ENCODE results near the gene B3GALT5.

Gene B3GALT5

GRCh38 chr21:39602793-39603192, 9.9 kb upstream of the B3GALT5 start:
- TF ChIP-seq FOXP2 (optimal IDR thresholded peaks at IDR 0.05; ENCODE audit: borderline replicate concordance, extremely low read depth, extremely low read length, insufficient read depth) (no peak), POLR2AphosphoS5 (IDR thresholded peaks at IDR 0.05; ENCODE audit: low read depth, low read length) (no peak), TAF1 (IDR thresholded peaks at IDR 0.05; ENCODE audit: borderline replicate concordance, insufficient read depth, low read length) (no peak), SIN3A (IDR thresholded peaks at IDR 0.05; ENCODE audit: borderline replicate concordance, insufficient read depth, low read length) (no peak), REST (IDR thresholded peaks at IDR 0.05; ENCODE audit: insufficient read depth in 1 of 2, low read depth in 2 of 2, low read length in 2 of 2) (no peak)

GRCh38 chr21:39604951-39605350, 7.8 kb upstream of the B3GALT5 start:
- TF ChIP-seq SIN3A (IDR thresholded peaks at IDR 0.05; ENCODE audit: borderline replicate concordance, insufficient read depth, low read length), result no peak
- no peak for TF ChIP-seq TAF1 (IDR thresholded peaks at IDR 0.05; ENCODE audit: borderline replicate concordance, insufficient read depth, low read length)
- TF ChIP-seq REST (IDR thresholded peaks at IDR 0.05; ENCODE audit: insufficient read depth in 1 of 2, low read depth in 2 of 2, low read length in 2 of 2), result no peak
- TF ChIP-seq FOXP2 (optimal IDR thresholded peaks at IDR 0.05; ENCODE audit: borderline replicate concordance, extremely low read depth, extremely low read length, insufficient read depth), result no peak
- TF ChIP-seq POLR2AphosphoS5 (IDR thresholded peaks at IDR 0.05; ENCODE audit: low read depth, low read length), result no peak

GRCh38 chr21:39610703-39611102, 2.0 kb upstream of the B3GALT5 start:
- no peak for TF ChIP-seq FOXP2 (optimal IDR thresholded peaks at IDR 0.05; ENCODE audit: borderline replicate concordance, extremely low read depth, extremely low read length, insufficient read depth)
- TF ChIP-seq TAF1 (IDR thresholded peaks at IDR 0.05; ENCODE audit: borderline replicate concordance, insufficient read depth, low read length), result no peak
- TF ChIP-seq SIN3A (IDR thresholded peaks at IDR 0.05; ENCODE audit: borderline replicate concordance, insufficient read depth, low read length), result no peak
- no peak for TF ChIP-seq REST (IDR thresholded peaks at IDR 0.05; ENCODE audit: insufficient read depth in 1 of 2, low read depth in 2 of 2, low read length in 2 of 2)
- TF ChIP-seq POLR2AphosphoS5 (IDR thresholded peaks at IDR 0.05; ENCODE audit: low read depth, low read length), result no peak

GRCh38 chr21:39611551-39612190, 1.1 kb upstream of the B3GALT5 start:
- TF ChIP-seq TAF1 (IDR thresholded peaks at IDR 0.05; ENCODE audit: borderline replicate concordance, insufficient read depth, low read length), result no peak
- no peak for TF ChIP-seq FOXP2 (optimal IDR thresholded peaks at IDR 0.05; ENCODE audit: borderline replicate concordance, extremely low read depth, extremely low read length, insufficient read depth)
- no peak for TF ChIP-seq POLR2AphosphoS5 (IDR thresholded peaks at IDR 0.05; ENCODE audit: low read depth, low read length)
- TF ChIP-seq SIN3A (IDR thresholded peaks at IDR 0.05; ENCODE audit: borderline replicate concordance, insufficient read depth, low read length), result no peak
- no peak for TF ChIP-seq REST (IDR thresholded peaks at IDR 0.05; ENCODE audit: insufficient read depth in 1 of 2, low read depth in 2 of 2, low read length in 2 of 2)
